Duodenal mucosa (tissue), 2 donors: ENCODE measurements around the gene KLHL6.

ENCODE experiments used
- H3K27ac ChIP-seq: one replicate; pipeline ENCODE4 v1.7.0; 2013; ENCODE audit warnings: low read depth, low read length
- H3K27me3 ChIP-seq, 2 donors: one replicate each; pipeline ENCODE4 v1.7.0; 2013; ENCODE audit warnings: low read length in 2 of 2, control low read depth in 1 of 2; ENCODE audit not compliant: insufficient read depth in 2 of 2, control insufficient read depth in 1 of 2
- H3K36me3 ChIP-seq, 2 donors: one replicate each; pipeline ENCODE4 v1.7.0; 2013; ENCODE audit warnings: low read length in 2 of 2, control low read depth in 1 of 2; ENCODE audit not compliant: insufficient read depth in 2 of 2, control insufficient read depth in 1 of 2
- H3K4me1 ChIP-seq, 2 donors: one replicate each; pipeline ENCODE4 v1.7.0; 2013; ENCODE audit warnings: low read length in 2 of 2, control low read depth in 1 of 2; ENCODE audit not compliant: insufficient read depth in 2 of 2, control insufficient read depth in 1 of 2
- H3K4me3 ChIP-seq, 2 donors: one replicate each; pipeline ENCODE4 v1.7.0; 2013; ENCODE audit warnings: low read length in 2 of 2, low read depth in 1 of 2
- H3K9ac ChIP-seq, 2 donors: one replicate each; pipeline ENCODE4 v1.7.0; 2013; ENCODE audit warnings: low read length in 2 of 2, low read depth in 1 of 2
- H3K9me3 ChIP-seq, 2 donors: one replicate each; pipeline ENCODE4 v1.7.0; 2013; ENCODE audit warnings: low read length in 2 of 2, control low read depth in 1 of 2; ENCODE audit not compliant: control insufficient read depth in 1 of 2

Gene KLHL6

DNA sequence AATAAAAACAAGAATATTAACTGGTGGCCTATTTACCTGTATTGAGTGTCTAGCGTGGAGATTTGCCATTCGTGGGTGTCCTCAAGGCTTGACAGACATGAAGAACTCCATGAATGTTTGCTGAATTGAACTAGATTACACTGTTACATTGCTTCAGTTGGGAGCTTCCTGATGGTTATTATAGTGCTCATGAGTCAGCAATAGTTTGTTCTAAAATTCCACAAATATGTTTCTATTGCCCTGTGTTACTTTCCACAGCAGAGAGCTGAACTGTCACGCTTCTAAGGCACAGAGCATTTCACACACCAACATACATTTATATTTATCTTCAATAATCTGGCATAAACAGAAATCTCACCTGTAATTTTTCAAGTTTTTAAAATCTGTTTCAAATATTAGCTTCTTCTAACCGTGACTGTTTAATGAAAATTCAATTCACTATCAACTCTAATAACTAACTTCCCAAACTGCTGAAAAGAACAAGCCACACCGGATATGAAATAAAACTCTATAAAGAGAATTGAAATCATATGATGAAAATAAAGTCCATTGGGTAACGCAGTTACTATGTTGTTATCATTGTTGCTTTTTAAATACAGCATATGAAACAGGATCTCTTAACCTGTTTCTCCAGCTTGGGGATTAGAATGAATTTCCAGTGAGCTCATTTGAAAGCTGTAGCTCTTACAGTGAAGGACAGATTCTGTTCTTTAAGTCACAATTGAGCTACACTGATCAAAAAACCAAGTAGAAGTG, 65.9 kb downstream of the KLHL6 start:
- H3K27me3 ChIP-seq = no peaks in the 10 kb centered on the region
- no peaks in the 10 kb centered on the region for H3K9me3 ChIP-seq
- no peak overlapping the region for H3K9ac ChIP-seq
- no peak overlapping the region for H3K27ac ChIP-seq
- peaks cover 3 to 7% of the 10 kb centered on the region in 2 donors for H3K36me3 ChIP-seq
- no peak overlapping the region for H3K4me3 ChIP-seq
- no peaks in the 10 kb centered on the region for H3K4me1 ChIP-seq

GRCh38 chr3:183488343-183488742, 67.2 kb downstream of the KLHL6 start:
- no peak overlapping the region for H3K27ac ChIP-seq
- H3K4me3 ChIP-seq = no peak overlapping the region
- H3K27me3 ChIP-seq = no peaks in the 10 kb centered on the region
- H3K9me3 ChIP-seq = no peaks in the 10 kb centered on the region
- no peak overlapping the region for H3K9ac ChIP-seq
- peaks cover 3 to 7% of the 10 kb centered on the region in 2 donors for H3K36me3 ChIP-seq
- H3K4me1 ChIP-seq = no peaks in the 10 kb centered on the region

- Histone ChIP-seq H3K9me3 (no peaks in the 10 kb centered on the region), H3K27me3 (no peaks in the 10 kb centered on the region), H3K4me1 (no peaks in the 10 kb centered on the region), H3K36me3 (peaks cover 3 to 7% of the 10 kb centered on the region in 2 donors), H3K4me3 (no peak overlapping the region), H3K9ac (no peak overlapping the region), H3K27ac (no peak overlapping the region)
These were observed 67.6 kb downstream of the KLHL6 start for GRCh38 chr3:183487896-183488295.

GRCh38 chr3:183487016-183487415, 68.5 kb downstream of the KLHL6 start:
- H3K4me1 ChIP-seq = no peaks in the 10 kb centered on the region

DNA sequence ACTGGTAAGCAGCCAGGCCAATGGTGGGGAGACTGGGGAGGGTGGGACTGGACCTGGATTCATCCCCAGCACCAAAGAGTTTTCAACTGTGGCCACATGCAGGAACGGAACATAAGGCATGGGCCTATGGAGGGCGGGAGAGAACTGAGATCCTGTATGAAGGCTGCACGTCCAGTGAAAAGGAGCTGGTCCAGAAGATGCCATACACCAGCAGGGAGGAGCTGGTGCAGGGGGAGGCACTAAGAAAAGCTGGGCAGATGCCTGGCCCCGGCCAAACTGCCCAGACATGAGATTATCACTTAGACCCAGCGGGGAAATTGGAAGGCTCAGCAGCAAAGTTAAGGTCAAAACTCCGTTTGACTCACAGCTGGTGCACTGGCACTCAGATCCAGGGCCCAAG, 69.0 kb downstream of the KLHL6 start:
- Histone ChIP-seq H3K9me3 (no peaks in the 10 kb centered on the region), H3K36me3 (no peaks in the 10 kb centered on the region), H3K4me1 (no peaks in the 10 kb centered on the region), H3K27me3 (no peaks in the 10 kb centered on the region), H3K27ac (no peak overlapping the region), H3K9ac (no peak overlapping the region), H3K4me3 (no peak overlapping the region)

More at GRCh38 chr3:183487016-183487415, 68.5 kb downstream of the KLHL6 start:
- no peak overlapping the region for H3K9ac ChIP-seq
- H3K36me3 ChIP-seq = peaks cover 0 to 1% of the 10 kb centered on the region in 2 donors
- H3K4me3 ChIP-seq = no peak overlapping the region
- H3K27me3 ChIP-seq = no peaks in the 10 kb centered on the region
- no peak overlapping the region for H3K27ac ChIP-seq
- H3K9me3 ChIP-seq = no peaks in the 10 kb centered on the region

GRCh38 chr3:183485585-183485984, 69.9 kb downstream of the KLHL6 start:
- no peaks in the 10 kb centered on the region for H3K36me3 ChIP-seq
- no peak overlapping the region for H3K27ac ChIP-seq
- no peaks in the 10 kb centered on the region for H3K4me1 ChIP-seq
- H3K9ac ChIP-seq = no peak overlapping the region
- H3K9me3 ChIP-seq = no peaks in the 10 kb centered on the region
- no peak overlapping the region for H3K4me3 ChIP-seq
- H3K27me3 ChIP-seq = no peaks in the 10 kb centered on the region

- no peaks in the 10 kb centered on the region for H3K9me3 ChIP-seq
- H3K9ac ChIP-seq = no peak overlapping the region
- H3K4me3 ChIP-seq = no peak overlapping the region
- H3K27me3 ChIP-seq = no peaks in the 10 kb centered on the region
- no peak overlapping the region for H3K27ac ChIP-seq
- H3K36me3 ChIP-seq = no peaks in the 10 kb centered on the region
- H3K4me1 ChIP-seq = no peaks in the 10 kb centered on the region
These were observed 70.4 kb downstream of the KLHL6 start for GRCh38 chr3:183485093-183485492.

- no peak overlapping the region for H3K27ac ChIP-seq
- no peak overlapping the region for H3K9ac ChIP-seq
- no peaks in the 10 kb centered on the region for H3K27me3 ChIP-seq
- H3K9me3 ChIP-seq = no peaks in the 10 kb centered on the region
- peaks cover 0 to 5% of the 10 kb centered on the region in 2 donors for H3K4me1 ChIP-seq
- no peak overlapping the region for H3K4me3 ChIP-seq
- H3K36me3 ChIP-seq = no peaks in the 10 kb centered on the region
These were observed 71.0 kb downstream of the KLHL6 start for GRCh38 chr3:183484431-183485075.

GRCh38 chr3:183481582-183481981, 73.9 kb downstream of the KLHL6 start:
- Histone ChIP-seq H3K36me3 (no peaks in the 10 kb centered on the region), H3K27ac (no peak overlapping the region), H3K9ac (no peak overlapping the region), H3K4me3 (no peak overlapping the region), H3K9me3 (no peaks in the 10 kb centered on the region), H3K27me3 (no peaks in the 10 kb centered on the region), H3K4me1 (peaks cover 0 to 8% of the 10 kb centered on the region in 2 donors)

GRCh38 chr3:183478501-183478900, 77.0 kb downstream of the KLHL6 start:
- no peaks in the 10 kb centered on the region for H3K9me3 ChIP-seq
- peaks cover 0 to 8% of the 10 kb centered on the region in 2 donors for H3K4me1 ChIP-seq
- H3K36me3 ChIP-seq = no peaks in the 10 kb centered on the region
- H3K27me3 ChIP-seq = no peaks in the 10 kb centered on the region
- H3K9ac ChIP-seq = no peak overlapping the region
- H3K27ac ChIP-seq = no peak overlapping the region
- H3K4me3 ChIP-seq = no peak overlapping the region
